GM20000 (cell line): ENCODE data around the gene OR2W1.

Experiments used
- DNase-seq: peaks from one replicate; pipeline ENCODE4 v3.0.0; 2012; ENCODE audit warnings: low spot score
- TF ChIP-seq, protein P1 (sequence below): IDR thresholded peaks from 2 replicates; pipeline ENCODE4 v1.5.1; 2012; ENCODE audit warnings: mild to moderate bottlenecking, control low read depth; ENCODE audit errors: extremely low read depth, missing control alignments

The OR2W1 gene

DNA sequence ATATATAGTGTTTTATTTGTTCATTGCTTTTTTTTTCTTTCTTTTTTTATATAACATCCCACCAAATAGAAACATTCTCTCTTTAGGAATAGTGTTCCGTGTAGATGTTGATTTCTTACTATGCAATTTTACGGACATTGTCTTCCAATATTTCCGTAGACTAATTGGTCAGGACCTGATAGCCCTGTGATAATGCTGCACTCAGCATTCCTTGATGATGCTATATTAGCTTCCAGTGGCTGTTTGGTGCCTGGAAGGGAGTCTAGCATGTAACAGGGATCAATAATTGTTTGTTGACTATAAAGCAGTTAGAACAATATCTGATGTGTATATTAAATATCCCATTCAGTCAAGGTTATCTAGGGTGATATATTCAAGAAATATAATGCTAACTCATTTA, 6.7 kb upstream of the OR2W1 start:
- DNase-seq: no peak
- TF ChIP-seq, protein P1, sequence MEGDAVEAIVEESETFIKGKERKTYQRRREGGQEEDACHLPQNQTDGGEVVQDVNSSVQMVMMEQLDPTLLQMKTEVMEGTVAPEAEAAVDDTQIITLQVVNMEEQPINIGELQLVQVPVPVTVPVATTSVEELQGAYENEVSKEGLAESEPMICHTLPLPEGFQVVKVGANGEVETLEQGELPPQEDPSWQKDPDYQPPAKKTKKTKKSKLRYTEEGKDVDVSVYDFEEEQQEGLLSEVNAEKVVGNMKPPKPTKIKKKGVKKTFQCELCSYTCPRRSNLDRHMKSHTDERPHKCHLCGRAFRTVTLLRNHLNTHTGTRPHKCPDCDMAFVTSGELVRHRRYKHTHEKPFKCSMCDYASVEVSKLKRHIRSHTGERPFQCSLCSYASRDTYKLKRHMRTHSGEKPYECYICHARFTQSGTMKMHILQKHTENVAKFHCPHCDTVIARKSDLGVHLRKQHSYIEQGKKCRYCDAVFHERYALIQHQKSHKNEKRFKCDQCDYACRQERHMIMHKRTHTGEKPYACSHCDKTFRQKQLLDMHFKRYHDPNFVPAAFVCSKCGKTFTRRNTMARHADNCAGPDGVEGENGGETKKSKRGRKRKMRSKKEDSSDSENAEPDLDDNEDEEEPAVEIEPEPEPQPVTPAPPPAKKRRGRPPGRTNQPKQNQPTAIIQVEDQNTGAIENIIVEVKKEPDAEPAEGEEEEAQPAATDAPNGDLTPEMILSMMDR: no peak

DNA sequence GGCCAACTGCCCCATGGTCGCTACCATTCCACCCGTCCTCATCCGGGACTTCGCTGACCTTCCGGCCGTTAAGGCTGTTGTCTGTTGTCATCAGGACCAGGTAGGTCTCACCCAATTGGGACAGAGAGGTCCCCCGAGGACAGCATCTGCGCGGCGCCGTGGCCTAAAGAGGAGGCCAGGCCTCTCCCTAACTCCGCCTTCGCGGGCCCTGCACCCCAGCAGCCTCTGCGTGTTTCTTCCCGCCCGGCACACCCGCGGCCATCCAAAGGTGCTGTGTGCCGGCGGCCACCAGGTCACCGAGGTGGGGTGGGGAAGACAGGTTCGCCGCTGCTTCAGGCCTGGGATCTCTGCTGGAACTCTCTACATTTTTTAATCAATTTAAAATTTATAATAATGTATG, 9.0 kb downstream of the OR2W1 start:
- TF ChIP-seq, protein P1: no peak
- DNase-seq: no peak

DNA sequence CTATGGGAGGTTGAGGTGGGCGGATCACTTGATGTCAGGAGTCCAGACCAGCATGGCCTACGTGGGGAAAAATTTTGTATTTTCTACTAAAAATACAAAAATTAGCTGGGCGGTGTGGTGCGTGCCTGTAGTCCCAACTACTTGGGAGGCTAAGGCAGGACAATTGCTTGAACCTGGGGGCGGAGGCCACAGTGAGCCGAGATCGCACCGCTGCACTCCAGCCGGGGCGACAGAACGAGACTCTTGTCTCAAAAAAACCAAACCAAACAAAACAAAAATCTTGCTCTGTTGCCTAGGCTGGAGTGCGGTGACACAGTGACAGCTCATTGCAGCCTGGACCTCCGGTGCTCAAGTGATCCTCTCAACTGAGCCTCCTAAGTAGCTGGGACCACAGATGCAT, 16.2 kb downstream of the OR2W1 start:
- TF ChIP-seq, protein P1: no peak
- no peak for DNase-seq

DNA sequence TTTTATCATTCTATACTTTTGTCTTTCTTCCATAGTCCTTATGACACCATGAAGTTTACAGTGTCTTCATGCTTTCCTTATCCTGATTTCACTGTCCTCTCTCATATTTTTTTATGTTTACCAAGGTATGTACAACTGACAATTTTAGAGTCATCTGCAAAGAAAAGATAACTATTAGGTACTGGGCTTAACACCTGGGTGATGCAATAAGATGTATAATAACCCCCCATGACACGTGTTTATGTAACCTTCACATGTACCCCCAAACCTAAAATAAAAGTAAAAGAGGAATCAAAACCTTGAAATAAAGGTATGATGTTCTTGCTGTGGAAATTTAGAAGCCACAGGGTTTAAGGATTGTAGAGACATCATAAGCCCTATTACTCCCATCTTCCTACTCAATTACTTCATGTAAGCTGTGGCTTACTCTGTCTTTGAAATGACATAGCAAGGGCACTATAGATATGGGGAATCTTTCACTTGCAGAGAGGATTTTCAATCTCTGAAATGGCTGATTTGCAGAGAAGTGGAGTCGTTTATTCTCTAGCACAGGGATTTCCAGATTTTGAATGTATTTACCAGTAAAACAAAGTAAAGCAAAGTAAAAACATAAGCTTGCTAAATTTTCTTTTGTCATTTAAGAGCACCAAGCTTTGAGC, 18.9 kb downstream of the OR2W1 start:
- DNase-seq: no peak
- TF ChIP-seq, protein P1: no peak

DNA sequence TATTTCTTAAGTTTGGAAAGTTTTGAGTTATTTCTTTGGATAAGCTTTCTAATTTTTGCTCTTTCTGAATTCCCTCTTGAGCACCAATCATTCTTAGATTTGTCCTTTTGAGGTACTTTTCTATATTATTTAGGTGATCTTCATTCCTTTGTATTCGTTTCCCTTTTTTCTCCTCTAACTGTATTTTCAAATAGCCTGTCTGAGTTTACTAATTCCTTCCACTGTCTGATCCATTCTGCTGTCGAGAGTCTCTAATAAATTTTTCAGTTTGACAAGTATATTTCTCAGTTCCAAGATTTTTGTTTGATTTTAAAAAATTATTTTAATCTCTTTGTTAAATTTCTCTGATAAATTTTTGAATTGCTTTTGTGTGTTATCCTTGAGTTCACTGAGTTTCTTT, 23.5 kb downstream of the OR2W1 start:
- no peak for DNase-seq
- TF ChIP-seq, protein P1: no peak

DNA sequence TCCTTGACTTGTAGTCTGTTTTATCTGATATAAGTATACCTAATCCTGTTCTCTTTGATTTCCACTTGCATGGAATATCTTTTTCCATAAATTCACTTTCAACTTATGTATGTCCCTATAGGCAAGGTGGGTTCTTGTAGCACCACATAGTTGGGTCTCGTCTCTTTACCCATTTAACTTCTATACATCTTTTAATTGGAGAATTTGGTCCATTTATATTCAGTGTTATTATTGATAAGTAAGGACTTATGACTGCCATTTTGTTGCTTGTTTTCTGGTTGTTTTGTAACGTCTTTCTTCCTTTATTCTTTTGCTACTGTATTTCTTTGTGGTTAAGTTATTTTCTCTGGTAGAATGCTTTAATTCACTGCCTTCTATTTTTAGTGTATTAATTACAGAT, 25.3 kb downstream of the OR2W1 start:
- TF ChIP-seq, protein P1: no peak
- no peak for DNase-seq

DNA sequence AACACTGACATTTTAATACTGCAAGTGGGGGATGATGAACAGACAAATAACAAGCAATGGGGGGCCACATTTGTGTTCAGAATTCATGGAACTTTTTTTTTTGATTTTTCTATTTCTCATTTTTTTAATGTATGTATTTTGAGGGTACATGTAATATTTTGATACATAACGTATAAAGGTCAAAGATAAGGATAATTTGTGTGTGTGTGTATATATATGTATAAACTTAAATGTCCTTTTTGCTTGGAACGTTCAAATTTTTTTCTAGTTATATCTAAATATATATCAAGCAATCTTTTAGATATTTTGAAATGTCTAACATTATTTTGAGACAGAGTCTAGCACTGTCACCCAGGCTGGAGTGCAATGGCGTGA, 27.6 kb downstream of the OR2W1 start:
- TF ChIP-seq, protein P1: no peak
- no peak for DNase-seq
